HG03571 (cell line): ENCODE data around the gene ELP4.
"Not testable (repeated sequence)": the region's sequence is repeated elsewhere in the genome, so short reads cannot be mapped to it uniquely, and the experiment has no call there.

ENCODE experiments used
- ATAC-seq: cut with Tn5 transposase; IDR thresholded peaks from one replicate; pipeline ENCODE4 v1.9.1; 2021; ENCODE audit not compliant: unreplicated experiment

Gene ELP4

DNA sequence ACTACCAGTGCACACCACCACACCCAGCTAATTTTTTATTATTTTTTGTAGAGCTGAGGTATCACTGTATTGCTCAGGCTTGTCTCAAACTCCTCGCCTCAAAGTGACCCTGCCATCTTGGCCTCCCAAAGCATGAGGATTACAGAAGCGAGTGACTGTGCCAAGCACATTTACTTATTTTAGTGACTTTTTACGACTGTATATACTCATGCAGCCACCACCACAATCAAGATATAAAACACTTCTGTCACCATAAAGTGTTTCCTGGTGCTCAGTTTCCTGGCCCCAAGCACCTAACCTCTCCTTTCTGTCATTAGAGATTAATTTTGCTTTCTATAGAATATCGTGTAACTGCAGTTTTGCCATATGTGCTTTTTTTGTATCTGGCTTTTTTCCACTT is 25.9 kb downstream of the ELP4 start:
- ATAC-seq = no peak

DNA sequence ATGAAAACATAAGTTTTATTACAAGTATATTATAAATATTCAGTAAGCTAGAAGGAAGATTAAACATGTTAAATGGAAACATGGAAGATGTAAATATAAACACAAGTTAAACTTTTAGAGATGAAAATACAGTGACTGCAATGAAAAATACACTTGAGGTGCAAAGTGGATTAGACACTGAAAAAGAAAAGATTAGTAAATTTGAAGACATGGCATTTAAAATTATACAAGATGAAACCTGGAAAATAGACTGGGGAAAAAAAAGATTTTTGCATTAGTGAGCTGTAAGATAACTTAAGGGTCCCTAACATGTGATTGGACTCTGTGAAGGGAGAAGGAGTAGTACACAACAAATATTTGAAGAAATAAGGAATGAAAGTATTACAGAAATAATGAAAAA is 33.3 kb downstream of the ELP4 start:
- ATAC-seq = no peak

DNA sequence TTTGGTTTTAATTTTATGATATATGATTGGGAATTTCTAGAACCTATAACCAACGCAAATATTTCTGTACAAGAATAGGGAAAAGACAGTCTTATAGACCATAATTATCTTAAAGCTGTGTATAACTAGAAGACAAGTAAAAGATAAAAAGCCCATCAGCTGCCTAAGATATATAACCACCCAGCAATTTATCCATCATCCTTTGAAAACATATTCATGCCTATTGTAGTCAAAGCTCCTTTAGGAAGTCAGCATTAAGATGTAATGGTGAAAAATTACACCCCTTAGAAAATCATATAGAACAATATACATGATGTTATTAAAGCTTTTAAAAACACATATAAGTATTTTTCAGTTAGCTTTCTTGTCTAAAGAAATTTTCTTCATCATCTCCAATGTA is 46.4 kb downstream of the ELP4 start:
- ATAC-seq = no peak

DNA sequence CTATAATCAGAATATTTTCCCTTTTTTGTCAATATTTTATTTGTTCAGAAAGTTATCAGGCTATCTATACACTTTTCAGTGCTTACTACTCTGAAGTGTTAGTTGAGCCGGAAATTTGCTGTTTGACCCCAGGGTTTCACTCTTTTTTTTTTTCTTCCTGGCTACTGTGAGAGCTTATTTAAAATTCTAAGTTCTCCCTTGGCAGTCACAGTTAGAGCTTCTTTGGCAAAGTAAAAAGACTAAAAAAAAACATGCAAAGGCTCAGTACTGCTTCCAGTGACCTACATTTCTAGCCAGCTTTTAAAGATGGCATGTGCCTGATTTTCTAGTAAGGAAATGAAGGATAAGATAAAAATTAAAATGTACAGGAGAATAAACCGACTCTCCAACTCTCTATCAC is 48.4 kb downstream of the ELP4 start:
- ATAC-seq = no peak

DNA sequence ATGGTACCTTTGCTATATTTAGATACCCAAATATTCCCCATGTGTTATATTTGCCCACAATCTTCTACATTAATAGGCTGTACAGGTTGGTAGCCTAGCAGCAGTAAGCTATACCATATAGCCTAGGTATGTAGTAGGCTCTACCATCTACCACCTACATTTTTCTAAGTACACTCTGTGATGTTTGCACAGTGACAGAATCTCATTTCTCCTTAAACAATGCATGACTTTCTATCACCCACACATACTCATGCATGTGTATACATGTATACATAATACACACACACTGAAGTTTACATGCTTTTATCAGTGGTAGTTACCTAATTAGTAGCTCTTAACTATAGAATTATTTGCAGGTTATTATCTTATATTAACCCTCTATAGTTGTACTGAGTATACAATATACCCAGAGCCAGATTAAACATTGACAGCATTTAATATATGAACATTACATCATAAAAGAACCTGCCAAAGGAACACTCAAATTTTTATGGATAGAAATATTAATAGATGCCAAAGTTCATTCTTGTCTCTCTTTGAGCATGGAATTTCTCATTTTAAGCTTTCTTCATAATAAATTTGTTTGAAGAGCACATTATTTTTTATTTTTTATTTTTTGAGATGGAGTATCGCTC is 51.4 kb downstream of the ELP4 start:
- no peak for ATAC-seq

DNA sequence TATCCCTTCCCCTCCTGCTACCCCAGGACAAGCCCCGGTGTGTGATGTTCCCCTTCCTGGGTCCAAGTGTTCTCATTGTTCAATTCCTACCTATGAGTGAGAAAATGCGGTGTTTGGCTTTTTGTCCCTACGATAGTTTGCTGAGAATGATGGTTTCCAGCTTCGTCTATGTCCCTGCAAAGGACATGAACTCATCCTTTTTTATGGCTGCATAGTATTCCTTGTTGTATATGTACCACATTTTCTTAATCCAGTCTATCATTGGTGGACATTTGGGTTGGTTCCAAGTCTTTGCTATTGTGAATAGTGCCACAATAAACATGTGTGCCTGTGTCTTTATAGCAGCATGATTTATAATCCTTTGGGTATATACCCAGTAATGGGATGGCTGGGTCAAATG is 55.0 kb downstream of the ELP4 start:
- not testable (repeated sequence) for ATAC-seq

DNA sequence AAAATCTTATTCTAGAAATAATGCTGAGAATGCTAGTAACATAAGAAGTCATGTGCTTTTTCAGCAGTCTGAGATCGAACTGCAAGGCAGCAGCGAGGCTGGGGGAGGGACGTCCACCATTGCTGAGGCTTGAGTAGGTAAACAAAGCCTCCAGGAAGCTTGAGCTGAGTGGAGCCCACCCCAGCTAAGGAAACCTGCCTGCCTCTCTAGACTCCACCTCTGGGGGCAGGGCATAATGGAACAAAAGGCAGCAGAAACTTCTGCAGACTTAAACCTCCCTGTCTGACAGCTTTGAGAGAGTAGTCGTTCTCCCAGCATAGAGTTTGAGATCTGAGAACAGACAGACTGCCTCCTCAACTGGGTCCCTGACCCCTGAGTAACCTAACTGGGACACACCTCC is 64.6 kb downstream of the ELP4 start:
- ATAC-seq = not testable (repeated sequence)

DNA sequence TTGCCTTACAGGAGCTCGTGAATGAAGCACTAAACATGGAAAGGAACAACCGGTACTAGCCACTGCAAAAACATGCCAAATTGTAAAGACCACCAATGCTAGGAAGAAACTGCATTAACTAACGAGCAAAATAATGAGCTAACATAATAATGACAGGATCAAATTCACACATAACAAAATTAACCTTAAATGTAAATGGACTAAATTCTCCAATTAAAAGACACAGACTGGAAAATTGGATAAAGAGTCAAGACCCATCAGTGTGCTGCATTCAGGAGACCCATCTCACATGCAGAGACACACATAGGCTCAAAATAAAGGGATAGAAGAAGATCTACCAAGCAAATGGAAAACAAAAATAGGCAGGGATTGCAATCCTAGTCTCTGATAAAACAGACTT is 66.2 kb downstream of the ELP4 start:
- ATAC-seq = not testable (repeated sequence)

DNA sequence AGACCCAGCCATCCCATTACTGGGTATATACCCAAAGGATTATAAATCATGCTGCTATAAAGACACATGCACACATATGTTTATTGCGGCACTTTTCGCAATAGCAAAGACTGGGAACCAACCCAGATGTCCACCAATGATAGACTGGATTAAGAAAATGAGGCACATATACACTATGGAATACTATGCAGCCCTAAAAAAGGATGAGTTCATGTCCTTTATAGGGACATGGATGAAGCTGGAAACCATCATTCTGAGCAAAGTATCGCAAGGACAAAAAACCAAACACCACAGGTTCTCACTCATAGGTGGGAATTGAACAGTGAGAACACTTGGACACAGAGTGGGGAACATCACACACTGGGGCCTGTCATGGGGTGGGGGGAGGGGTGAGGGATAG is 69.8 kb downstream of the ELP4 start:
- ATAC-seq = not testable (repeated sequence)

DNA sequence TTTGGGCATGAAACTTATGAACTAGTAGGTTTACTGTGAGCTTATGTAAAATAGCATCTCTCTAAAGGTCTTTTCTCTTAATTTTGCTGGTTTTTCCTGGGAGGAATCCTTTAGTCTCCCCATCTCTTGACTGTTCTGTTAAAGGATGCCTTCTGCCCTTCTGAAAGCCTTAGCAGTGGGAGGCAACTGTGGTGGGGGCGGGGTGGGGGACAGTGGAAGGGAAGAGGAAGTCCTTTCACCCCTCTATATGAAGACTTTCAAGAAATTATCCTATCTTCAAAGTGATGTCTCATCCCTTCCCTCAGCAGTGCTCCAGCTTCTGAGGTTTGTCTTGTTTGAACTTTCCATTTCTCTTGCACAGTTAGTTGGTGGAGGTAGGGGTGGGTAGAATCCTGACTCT is 73.1 kb downstream of the ELP4 start:
- no peak for ATAC-seq

DNA sequence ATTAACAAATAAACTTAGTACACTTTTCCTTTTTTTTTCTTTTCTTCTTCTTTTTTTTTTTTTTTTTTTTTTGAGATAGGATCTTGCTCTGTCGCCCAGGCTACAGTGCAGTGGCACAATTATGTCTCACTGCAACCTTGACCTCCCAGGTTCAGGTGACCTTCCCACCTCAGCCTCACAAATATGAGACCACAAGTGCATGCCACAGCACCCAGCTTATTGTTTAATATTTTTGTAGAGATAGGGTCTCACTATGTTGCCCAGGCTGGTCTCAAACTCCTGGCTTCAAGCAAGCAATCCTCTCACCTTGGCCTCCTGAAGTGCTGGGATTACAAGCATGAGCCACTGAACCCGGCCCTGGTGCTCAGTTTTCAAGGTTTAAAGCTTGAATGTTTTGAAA is 88.9 kb downstream of the ELP4 start:
- ATAC-seq = no peak

DNA sequence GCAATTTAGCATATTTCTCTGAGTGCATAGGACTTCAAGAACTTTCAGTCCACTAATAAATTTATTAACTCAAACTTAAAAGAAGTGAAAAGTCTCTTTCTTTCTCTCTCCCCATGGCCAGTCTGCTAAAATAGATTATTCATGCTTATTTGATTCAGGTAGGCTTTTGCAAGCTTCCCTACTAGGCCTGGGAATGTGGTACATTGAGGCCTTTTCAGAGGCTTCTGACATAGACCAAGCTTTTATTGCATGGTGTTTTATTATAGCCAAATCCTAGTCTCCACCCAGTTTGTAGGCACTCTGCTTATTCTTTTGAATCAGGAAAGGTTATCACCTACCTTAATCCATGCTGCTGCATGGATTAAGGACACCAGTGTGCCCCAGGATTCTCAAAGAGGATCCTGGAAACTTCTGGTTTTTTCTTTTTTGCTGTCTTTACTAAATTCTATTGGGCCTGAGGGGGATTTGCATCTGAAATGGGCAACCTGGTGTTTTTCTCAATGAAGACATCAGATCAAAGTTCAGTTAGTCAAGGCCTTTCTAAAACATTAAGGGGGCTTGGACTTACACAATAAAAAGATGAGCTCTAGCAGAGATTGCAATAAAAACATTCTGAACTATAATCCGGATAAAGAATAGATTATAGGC is 92.2 kb downstream of the ELP4 start:
- no peak for ATAC-seq

DNA sequence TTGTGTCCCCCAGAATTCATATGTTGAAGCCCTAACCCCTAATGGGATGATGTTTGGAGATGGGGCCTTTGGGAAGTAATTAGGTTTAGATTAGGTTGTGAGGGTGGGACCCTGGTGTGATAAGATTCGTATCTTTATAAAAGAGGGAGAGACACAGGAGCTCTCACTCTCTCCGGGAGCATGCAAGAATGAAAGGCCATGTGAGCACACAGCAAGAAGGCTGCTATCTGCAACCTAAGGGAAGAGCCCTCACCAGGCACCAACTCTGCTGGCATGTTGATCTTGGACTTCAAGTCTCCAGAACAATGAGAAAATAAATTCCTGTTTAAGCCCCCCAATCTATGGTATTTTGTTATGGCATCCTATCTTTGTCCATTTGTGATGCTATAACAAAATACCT is 97.3 kb downstream of the ELP4 start:
- ATAC-seq = no peak

DNA sequence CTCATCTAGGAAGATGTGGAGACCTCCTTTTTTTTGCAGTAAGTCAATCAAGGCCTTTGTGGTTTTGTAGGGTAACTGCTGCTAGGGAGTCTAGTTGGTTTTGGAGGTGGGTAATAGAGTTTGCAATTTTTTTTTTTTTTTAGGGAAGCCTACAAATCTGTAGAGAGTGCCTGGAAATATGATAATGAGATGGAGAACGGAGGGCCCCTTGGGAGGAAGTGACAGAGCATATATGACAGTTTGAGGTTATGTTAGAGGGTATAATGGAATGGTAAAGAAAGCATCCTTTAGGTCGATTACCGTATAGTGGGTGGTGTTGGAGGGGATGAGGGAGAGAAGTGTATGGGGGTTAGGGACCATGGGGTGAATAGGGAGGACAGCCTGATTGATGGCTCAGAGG is 98.3 kb downstream of the ELP4 start:
- no peak for ATAC-seq

DNA sequence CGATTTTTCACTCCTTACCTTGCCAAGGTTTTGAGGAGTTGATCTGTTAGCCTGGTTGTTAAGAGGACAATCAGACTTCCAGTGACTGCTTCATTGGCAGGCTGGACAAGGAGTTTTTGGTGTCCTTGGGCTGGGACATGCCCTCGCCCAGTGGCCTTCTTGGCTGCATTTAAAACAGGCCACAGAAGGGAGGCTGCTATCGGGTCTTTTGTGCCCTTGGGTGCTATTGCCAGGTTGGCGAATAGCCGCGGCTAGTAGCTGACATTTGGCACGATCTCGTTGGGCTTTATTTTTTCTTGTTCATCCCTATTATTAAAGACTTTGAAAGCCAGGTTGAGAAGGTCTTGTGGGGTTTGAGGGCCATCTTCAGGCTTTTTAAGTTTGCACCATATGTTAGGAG is 99.4 kb downstream of the ELP4 start:
- no peak for ATAC-seq

DNA sequence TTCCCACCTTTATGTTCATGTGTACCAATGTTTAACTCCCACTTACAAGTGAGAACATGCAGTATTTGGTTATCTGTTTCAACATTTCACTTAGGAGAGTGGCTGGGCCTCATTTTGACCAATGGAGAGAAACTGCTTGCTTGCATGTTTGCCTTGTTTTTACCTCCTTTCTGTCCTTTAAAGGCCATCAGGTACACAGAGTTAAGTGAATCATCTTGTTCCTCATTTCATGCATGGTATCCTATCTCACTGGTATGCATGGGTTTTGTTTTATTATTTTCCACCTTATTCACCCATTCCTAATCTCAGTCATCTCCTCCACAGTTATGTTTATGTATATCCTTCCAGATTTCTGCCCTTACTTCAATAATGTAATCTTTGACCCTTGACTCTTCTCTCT is 101.0 kb downstream of the ELP4 start:
- ATAC-seq = no peak

DNA sequence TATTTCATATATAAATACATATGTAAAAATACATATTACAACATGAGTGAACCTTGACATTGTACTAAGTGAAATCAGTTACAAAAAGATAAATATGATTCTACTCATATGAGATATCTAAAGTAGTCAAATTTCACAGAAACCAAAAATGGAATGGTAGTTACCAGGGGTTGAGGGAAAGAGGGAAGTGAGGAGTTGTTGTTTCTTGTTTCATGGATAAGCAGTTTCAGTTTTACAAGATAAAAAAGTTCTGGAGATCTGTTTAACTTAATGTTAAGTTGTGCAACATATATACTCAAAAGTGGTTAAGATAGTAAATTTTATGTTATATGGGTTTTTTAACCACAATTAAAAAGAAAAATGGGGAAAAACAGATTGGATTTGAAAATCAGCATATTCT is 107.7 kb downstream of the ELP4 start:
- ATAC-seq = no peak

DNA sequence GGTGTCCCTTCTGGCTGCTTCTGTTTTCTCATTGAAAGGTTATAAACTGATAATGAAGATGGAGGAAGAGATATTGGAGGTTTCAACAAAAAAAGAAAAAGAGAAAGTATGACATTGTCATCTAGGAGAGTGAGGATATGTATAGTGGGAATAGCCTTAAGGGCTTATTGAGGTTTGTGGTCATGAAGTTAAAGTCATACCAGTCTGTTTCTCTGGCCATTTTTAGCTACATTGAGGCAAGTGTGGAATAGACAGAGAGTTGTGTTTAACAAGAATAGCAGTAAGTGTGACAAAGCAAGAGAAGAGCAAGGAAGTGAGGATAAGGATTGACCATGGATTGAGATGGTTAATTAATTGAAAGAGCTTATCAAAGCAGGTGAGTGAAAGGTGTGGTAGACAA is 110.4 kb downstream of the ELP4 start:
- ATAC-seq = peak; percentile 52

DNA sequence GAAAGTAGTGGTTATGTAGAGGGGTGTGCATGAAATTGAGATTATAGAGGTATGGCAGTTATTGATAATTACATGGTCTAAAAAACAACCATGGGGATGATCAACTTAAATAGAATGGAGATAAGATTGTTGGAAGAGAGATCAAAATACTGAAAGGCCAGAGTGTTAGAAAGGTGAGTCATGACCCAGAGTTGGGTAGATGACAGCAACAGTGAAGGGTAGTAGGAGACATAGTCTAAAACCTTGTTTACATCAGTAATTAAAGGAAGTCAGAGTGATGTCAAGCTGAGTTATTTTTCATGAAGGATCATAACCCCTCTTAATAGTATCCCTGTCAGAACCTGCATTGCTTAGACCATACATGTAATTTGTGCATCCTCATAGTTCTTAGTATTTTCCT is 110.9 kb downstream of the ELP4 start:
- no peak for ATAC-seq

DNA sequence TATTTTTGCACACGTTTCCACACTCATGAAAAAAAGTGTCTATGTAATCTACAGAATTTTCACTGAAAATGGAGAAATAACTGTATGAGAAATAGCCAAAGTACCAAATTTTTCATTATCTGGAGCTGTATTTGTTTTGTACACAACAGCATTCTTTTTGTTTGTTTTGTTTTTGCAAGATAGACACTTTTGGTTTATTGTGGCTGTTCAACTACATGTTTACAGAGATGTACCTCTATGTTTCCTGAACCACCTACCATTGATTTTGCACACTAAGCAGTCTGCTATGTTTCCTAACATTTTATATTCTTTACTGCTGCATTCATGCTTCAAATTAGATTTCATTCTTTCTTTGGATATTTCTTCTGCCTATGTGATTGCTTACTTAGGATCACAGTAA is 116.3 kb downstream of the ELP4 start:
- no peak for ATAC-seq

DNA sequence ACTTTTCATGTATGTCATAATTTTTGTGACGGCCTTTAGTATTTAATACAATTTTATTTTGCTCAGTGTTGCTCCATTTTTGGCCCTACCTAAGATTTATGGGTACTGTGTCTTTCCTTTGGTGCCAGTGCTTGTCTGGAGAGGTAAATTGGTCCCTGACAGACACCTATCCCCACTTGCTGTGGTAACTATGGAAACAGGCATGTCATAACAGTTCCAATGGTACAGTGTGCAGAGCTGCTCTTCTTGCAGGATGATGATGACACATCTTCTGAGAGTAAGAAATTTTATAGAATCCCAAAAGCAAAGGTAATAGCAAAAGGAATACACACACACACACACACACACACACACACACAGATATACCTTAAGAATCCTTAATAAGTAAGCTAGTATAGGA is 118.5 kb downstream of the ELP4 start:
- no peak for ATAC-seq

DNA sequence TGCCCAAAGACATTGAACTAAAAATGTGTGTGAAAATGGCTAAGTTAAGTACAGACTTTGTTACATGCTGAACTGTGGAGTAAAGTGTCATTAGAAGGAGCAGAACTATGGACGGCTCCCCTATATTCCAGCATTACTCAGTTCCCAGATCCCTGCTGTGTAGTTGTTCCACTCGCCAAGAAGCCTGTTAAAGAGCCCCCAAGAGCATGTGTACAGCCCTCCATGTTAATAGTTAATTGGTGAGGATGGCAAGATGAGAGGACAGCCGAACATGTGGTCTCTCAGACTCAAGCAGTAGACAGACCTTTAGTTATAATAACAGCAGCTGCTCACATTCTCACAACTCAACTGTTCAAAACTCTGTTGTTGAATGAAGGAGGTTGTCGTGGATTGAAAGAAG is 127.4 kb downstream of the ELP4 start:
- ATAC-seq = no peak

DNA sequence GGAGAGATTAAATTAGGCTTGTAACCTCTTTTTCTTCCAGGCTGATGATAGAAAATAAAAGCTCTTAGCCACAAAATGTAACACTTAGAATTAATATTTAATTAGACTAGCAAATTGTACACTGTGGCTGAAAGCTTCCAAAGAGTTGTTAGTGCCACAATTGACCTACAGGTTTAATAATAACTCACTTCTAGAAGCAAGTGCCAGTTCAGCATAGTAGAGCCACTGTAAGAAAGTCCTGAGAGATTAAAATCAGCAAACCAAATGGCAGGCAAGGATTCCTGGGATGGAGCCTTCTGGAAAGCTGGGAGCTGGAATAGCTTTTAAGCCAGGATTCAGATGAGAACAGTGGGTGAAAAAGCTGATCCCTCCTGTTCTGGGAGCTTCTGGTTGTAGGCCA is 131.0 kb downstream of the ELP4 start:
- no peak for ATAC-seq
